DMS153 treated with DMSO at 0.1 percent for 48 hours (cell line): Measurements from ENCODE around the gene BAZ2B.

Source experiments
- DNase-seq: peaks from one replicate; lab custom pipeline; 2025; ENCODE audit not compliant: unreplicated experiment; lab: John Stamatoyannopoulos, UW

Gene BAZ2B

GRCh38 chr2:159573846-159574606 lies 42.3 kb downstream of the BAZ2B start:
- DNase-seq = no peak

- no peak for DNase-seq
These were observed 43.1 kb downstream of the BAZ2B start for GRCh38 chr2:159573294-159573693.

GRCh38 chr2:159572459-159572858 lies 43.9 kb downstream of the BAZ2B start:
- no peak for DNase-seq

GRCh38 chr2:159571540-159572260 lies 44.6 kb downstream of the BAZ2B start:
- DNase-seq = no peak

GRCh38 chr2:159564081-159564480 lies 52.3 kb downstream of the BAZ2B start:
- no peak for DNase-seq

GRCh38 chr2:159562248-159562647 lies 54.1 kb downstream of the BAZ2B start:
- DNase-seq = no peak

- DNase-seq = no peak
These were observed 54.6 kb downstream of the BAZ2B start for GRCh38 chr2:159561786-159562185.

GRCh38 chr2:159561242-159561641 lies 55.1 kb downstream of the BAZ2B start:
- no peak for DNase-seq

GRCh38 chr2:159559034-159559433 lies 57.3 kb downstream of the BAZ2B start:
- DNase-seq = no peak

GRCh38 chr2:159558479-159558878 lies 57.9 kb downstream of the BAZ2B start:
- no peak for DNase-seq

- no peak for DNase-seq
These were observed 58.8 kb downstream of the BAZ2B start for GRCh38 chr2:159557437-159558034.

- no peak for DNase-seq
These were observed 60.5 kb downstream of the BAZ2B start for GRCh38 chr2:159555651-159556392.

- DNase-seq = no peak
These were observed 62.6 kb downstream of the BAZ2B start for GRCh38 chr2:159553727-159554126.

GRCh38 chr2:159551806-159552205 lies 64.5 kb downstream of the BAZ2B start:
- no peak for DNase-seq

- DNase-seq = no peak
These were observed 66.1 kb downstream of the BAZ2B start for GRCh38 chr2:159550231-159550630.

- DNase-seq = no peak
These were observed 67.1 kb downstream of the BAZ2B start for GRCh38 chr2:159549234-159549633.

GRCh38 chr2:159546716-159547430 lies 69.5 kb downstream of the BAZ2B start:
- DNase-seq = no peak

GRCh38 chr2:159546039-159546438 lies 70.3 kb downstream of the BAZ2B start:
- no peak for DNase-seq

GRCh38 chr2:159545085-159545484 lies 71.3 kb downstream of the BAZ2B start:
- no peak for DNase-seq

- DNase-seq = no peak
These were observed 74.2 kb downstream of the BAZ2B start for GRCh38 chr2:159542101-159542500.

GRCh38 chr2:159539701-159540100 lies 76.6 kb downstream of the BAZ2B start:
- DNase-seq = no peak
